ENCODE data around the gene NT5C3A.
"Not testable (repeated sequence)": the region's sequence is repeated elsewhere in the genome, so short reads cannot be mapped to it uniquely, and the experiment has no call there.

Gene NT5C3A

DNA sequence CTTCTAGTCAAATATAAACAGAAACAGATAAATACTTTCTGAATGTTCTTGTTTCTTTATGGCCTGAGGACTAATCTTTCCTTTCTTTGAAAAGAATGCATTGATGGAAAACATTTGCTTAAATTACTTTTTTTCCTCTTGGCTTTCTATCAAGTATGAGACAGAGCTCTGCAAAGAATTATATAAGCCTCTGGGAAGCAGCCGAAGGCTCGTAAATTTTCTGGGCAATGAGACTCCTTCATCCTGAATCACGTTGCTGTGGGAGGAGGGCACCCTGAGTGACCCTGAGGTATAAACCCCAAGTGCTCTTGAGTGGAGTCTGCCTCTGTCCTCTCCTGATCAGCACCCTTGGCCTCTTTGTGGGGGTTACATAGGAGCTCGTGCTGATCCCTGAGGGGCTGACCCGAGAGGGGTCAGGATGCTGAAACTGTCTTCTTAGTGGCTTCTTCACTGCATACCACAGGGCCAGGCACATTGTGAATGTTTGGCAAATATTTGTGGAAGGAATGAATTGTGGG lies 71.4 kb downstream of the NT5C3A start:
- not testable (repeated sequence) for DNase-seq (ENCODE audit: low read depth in 1 of 2, low spot score in 1 of 2)

DNA sequence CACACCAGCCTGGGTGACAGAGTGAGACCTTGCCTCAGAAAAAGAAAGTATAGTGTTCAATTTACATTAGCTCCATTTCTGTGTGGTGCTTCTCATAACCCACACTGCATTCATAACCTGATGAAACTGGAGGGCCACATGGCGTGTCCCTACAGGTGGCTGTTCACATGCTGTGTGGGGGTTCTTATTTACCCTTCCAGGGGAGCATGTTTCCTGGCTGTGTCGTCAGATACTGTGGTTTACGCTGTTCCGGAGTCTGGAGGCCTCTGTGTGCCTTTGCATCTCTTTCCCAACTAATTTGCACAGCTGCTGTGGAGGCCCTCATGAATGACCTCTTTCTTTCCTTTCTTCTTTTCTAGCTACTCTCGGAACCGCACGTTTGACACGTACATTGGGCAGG lies 74.4 kb downstream of the NT5C3A start:
- not testable (repeated sequence) for DNase-seq (ENCODE audit: low read depth in 1 of 2, low spot score in 1 of 2)

DNA sequence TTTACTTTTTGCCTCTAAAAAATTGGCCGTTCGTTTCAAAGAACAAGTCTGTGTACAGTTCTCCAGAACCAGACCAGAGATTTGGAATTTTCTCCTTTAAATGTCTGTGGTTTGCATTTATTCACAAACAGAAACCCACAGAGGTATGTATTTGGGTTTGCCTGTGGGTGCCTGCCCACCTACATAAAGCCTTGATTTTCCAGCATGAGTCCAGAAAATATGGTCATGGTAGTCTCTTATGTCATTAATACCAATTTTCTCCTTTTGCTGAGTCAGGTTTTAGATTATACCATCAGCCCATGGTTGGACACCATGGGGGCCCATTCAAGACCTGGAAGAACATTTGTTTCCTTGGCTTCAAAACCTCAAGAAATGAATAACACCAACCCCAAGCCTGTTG lies 82.7 kb downstream of the NT5C3A start:
- DNase-seq (ENCODE audit: low read depth in 1 of 2, low spot score in 1 of 2) = not testable (repeated sequence)

GRCh38 chr7:32979246-32979645 lies 83.3 kb downstream of the NT5C3A start:
- not testable (repeated sequence) for DNase-seq (ENCODE audit: low read depth in 1 of 2, low spot score in 1 of 2)

DNA sequence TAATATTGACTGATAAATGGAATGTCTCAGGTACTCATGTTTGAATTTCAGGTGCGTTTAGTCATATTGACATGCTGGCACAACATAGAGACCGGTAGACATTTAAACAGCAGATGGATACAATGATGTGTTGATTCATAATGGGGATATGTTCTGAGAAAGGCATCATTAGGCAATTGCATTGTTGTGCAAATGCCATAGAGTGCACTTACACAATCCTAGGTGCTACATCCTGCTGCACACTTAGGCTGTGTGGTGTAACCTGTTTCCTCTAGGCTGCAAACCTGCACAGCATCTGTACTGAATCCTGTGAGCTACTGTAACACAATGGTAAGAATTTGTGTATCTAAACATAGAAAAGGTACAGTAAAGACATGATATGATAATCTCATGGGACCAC lies 85.4 kb downstream of the NT5C3A start:
- not testable (repeated sequence) for DNase-seq (ENCODE audit: low read depth in 1 of 2, low spot score in 1 of 2)

- DNase-seq (ENCODE audit: low read depth in 1 of 2, low spot score in 1 of 2) = not testable (repeated sequence)
Observed at GRCh38 chr7:32971967-32972366, 90.6 kb downstream of the NT5C3A start.

DNA sequence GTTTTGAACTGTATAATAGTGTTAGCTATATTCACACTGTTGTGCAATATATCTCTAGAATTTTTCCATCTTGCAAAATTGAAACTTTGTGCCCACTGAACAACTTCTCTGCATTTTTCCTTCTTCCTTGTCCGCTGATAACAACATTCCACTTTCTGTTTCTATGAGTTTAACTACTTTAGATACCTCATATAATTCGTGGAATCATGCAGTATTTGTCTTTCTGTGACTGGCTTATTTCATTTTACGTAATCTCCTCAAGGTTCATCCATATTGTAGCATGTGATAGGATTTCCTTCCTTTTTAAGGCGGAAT lies 95.4 kb downstream of the NT5C3A start:
- not testable (repeated sequence) for DNase-seq (ENCODE audit: low read depth in 1 of 2, low spot score in 1 of 2)

GRCh38 chr7:32966489-32967267 lies 95.9 kb downstream of the NT5C3A start:
- not testable (repeated sequence) for DNase-seq (ENCODE audit: low read depth in 1 of 2, low spot score in 1 of 2)

DNA sequence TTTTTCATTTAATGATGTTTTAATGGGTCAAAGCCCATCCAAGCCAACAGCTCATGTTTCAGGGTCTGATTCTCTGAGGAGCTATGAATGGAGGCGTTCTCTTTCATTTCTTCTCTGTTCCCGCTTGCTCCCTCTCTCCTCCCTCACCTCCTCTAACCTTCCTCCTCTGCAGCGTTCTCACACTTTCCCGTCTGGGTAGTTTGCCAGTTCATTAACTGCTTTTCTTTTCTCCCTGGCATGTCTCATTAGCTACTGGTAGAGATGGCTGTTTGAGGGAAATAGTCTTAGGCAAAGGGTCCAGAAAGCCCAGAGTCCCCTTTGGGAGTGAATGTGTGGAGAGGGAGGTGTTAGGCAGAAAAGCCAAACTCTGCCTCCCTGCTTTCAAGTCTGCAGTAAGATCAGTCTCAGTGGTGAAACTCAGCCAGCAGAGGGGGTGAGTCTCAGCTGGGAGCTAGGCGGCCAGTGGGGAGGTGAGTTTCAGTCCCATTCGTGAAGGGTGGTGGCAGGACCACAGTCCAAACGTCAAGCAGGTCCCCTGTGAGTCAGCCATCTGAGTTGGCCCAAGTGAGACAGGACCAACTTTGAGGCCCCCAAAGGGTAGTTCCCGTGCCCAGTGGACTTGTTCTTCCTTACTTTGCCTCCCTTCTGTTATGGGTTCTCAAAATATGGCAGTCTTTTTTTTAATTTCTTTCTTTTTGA lies 98.0 kb downstream of the NT5C3A start:
- not testable (repeated sequence) for DNase-seq (ENCODE audit: low read depth in 1 of 2, low spot score in 1 of 2)

All from stimulated activated CD4-positive, alpha-beta T cell treated with anti-CD3 and anti-CD28 coated beads, Interleukin-15, amount 100 ng/mL, for 1 hour (primary cell).